Measurements from ENCODE around the gene SSTR4. TPM values are rescaled to one million over a fixed set of nuclear protein-coding genes. Genes with fewer than 3 reads are reported as not detected.

Gene SSTR4
- total RNA-seq, 2 experiments from 2014 or later = not detected

GRCh38 chr20:23079926-23080325 is 44.8 kb downstream of the SSTR4 start:
- intact Hi-C loops (cut with micrococcal nuclease) = no loop called here
- no peaks in the 10 kb centered on the region for H3K27me3 Mint-ChIP-seq
- CTCF ChIA-PET = no interaction called here

GRCh38 chr20:23080521-23080920 is 45.4 kb downstream of the SSTR4 start:
- intact Hi-C loops (cut with micrococcal nuclease) = no loop called here

More at GRCh38 chr20:23079926-23080325, 44.8 kb downstream of the SSTR4 start:
- Mint-ChIP-seq H3K9me3 (no peaks in the 10 kb centered on the region), H3K27ac (no peak overlapping the region), H3K4me1 (ENCODE audit: low read depth) (peaks cover 4% of the 10 kb centered on the region), H3K36me3 (no peaks in the 10 kb centered on the region), H3K4me3 (no peak overlapping the region)
- no peak for DNase-seq
- POLR2A ChIA-PET = no interaction called here

GRCh38 chr20:23081263-23081819 is 46.2 kb downstream of the SSTR4 start:
- no peak overlapping the region for H3K4me3 Mint-ChIP-seq
- CTCF ChIA-PET = interaction anchor here (1.0 kb wide), 1 partner anchor 38 kb away, joined by 3 read pairs; no protein-coding TSS in a partner anchor
- H3K36me3 Mint-ChIP-seq = no peaks in the 10 kb centered on the region
- no peaks in the 10 kb centered on the region for H3K27me3 Mint-ChIP-seq
- H3K27ac Mint-ChIP-seq = no peak overlapping the region
- intact Hi-C loops (cut with micrococcal nuclease) = no loop called here
- POLR2A ChIA-PET = no interaction called here
- peaks cover 6% of the 10 kb centered on the region for H3K4me1 Mint-ChIP-seq (ENCODE audit: low read depth)
- DNase-seq = no peak
- no peaks in the 10 kb centered on the region for H3K9me3 Mint-ChIP-seq

More at GRCh38 chr20:23080521-23080920, 45.4 kb downstream of the SSTR4 start:
- POLR2A ChIA-PET = no interaction called here
- Mint-ChIP-seq H3K36me3 (no peaks in the 10 kb centered on the region), H3K27me3 (no peaks in the 10 kb centered on the region), H3K4me1 (ENCODE audit: low read depth) (peaks cover 4% of the 10 kb centered on the region), H3K27ac (no peak overlapping the region), H3K9me3 (no peaks in the 10 kb centered on the region), H3K4me3 (no peak overlapping the region)
- CTCF ChIA-PET = interaction anchor here (1.0 kb wide), 1 partner anchor 38 kb away, joined by 3 read pairs; no protein-coding TSS in a partner anchor
- DNase-seq = no peak

GRCh38 chr20:23082846-23083552 is 47.9 kb downstream of the SSTR4 start:
- Mint-ChIP-seq H3K36me3 (no peaks in the 10 kb centered on the region), H3K4me1 (ENCODE audit: low read depth) (peaks cover 11% of the 10 kb centered on the region), H3K4me3 (no peak overlapping the region), H3K27ac (no peak overlapping the region), H3K27me3 (peaks cover 2% of the 10 kb centered on the region), H3K9me3 (no peaks in the 10 kb centered on the region)
- intact Hi-C loops (cut with micrococcal nuclease) = no loop called here
- CTCF ChIA-PET = no interaction called here
- no peak for DNase-seq
- POLR2A ChIA-PET = no interaction called here

GRCh38 chr20:23083553-23084220 is 48.6 kb downstream of the SSTR4 start:
- no peak overlapping the region for H3K4me3 Mint-ChIP-seq
- no peak overlapping the region for H3K27ac Mint-ChIP-seq
- no peaks in the 10 kb centered on the region for H3K9me3 Mint-ChIP-seq
- DNase-seq = no peak
- ChIA-PET CTCF (no interaction called here), POLR2A (no interaction called here)
- peaks cover 2% of the 10 kb centered on the region for H3K27me3 Mint-ChIP-seq
- intact Hi-C loops (cut with micrococcal nuclease) = no loop called here
- no peaks in the 10 kb centered on the region for H3K36me3 Mint-ChIP-seq
- peaks cover 11% of the 10 kb centered on the region for H3K4me1 Mint-ChIP-seq (ENCODE audit: low read depth)

- CTCF ChIA-PET = no interaction called here
- intact Hi-C loops (cut with micrococcal nuclease) = no loop called here
- Mint-ChIP-seq H3K9me3 (no peaks in the 10 kb centered on the region), H3K27me3 (peaks cover 2% of the 10 kb centered on the region), H3K4me1 (ENCODE audit: low read depth) (peaks cover 11% of the 10 kb centered on the region), H3K36me3 (no peaks in the 10 kb centered on the region), H3K4me3 (peak overlapping the region; percentile 23), H3K27ac (no peak overlapping the region)
- POLR2A ChIA-PET = no interaction called here
- DNase-seq = no peak
Measured at GRCh38 chr20:23084282-23084844, 49.3 kb downstream of the SSTR4 start.

DNA sequence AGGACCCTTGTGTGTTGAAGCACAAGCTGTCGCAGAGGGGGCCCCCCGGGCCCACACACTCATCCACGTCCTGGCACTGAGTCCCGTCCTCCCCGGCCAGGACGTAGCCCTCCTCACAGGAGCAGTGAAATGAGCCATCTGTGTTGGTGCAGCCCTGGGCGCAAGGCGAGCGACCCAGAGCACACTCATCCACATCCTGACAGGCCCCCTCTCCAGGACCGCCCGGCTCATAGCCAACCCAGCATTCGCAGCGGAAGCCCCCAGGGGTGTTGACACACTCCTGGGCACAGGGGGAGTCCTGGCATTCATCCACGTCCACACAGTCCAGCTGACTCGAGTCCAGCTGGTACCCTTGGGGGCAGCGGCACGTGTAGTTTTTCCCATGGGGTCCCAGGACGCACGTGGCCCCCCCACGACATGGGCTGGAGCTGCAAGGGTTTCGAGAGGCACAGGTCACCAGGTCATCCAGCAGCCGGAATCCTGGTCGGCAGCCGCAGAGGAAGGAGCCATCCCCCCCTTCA is 49.8 kb downstream of the SSTR4 start:
- no peaks in the 10 kb centered on the region for H3K36me3 Mint-ChIP-seq
- no peak overlapping the region for H3K27ac Mint-ChIP-seq
- DNase-seq = no peak
- peaks cover 2% of the 10 kb centered on the region for H3K27me3 Mint-ChIP-seq
- ChIA-PET CTCF (no interaction called here), POLR2A (no interaction called here)
- H3K4me3 Mint-ChIP-seq = no peak overlapping the region
- H3K4me1 Mint-ChIP-seq (ENCODE audit: low read depth) = peaks cover 11% of the 10 kb centered on the region
- intact Hi-C loops (cut with micrococcal nuclease) = loop anchor here (5.0 kb wide), 1 partner anchor 62 kb away; no protein-coding TSS in a partner anchor
- H3K9me3 Mint-ChIP-seq = no peaks in the 10 kb centered on the region

DNA sequence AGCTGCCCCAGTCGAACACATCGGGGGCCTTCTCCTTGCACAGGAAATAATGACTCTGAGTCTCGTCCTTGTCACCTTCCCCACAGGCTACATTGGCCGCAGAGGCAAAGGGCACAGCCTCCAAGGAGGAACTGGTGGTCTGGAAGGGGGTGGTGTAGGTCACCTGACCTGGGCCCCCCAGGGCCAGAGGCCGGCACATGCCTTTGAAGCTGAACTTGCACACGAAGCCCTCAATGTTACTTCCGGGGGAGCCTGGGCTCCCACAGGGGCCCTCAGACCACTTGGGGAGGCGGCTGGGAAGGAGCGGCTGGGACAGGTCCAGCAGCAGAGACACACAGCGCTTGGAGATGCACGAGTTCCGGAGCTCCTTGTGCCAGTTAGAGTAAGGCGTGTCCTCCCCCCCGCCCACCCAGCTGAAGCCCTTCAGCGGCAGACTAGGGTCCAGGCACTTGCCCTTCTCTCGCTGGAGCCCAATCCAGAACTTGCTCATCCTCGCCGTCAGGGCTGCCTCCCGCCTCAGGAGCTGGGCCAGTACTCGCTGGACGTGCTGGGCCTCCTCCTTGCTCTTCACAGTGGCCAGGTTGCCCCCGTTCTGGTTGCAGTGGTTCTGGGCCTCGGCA is 50.4 kb downstream of the SSTR4 start:
- Mint-ChIP-seq H3K27ac (no peak overlapping the region), H3K36me3 (no peaks in the 10 kb centered on the region), H3K4me1 (ENCODE audit: low read depth) (peaks cover 11% of the 10 kb centered on the region), H3K9me3 (no peaks in the 10 kb centered on the region), H3K4me3 (peak overlapping the region; percentile 23), H3K27me3 (peaks cover 2% of the 10 kb centered on the region)
- DNase-seq = no peak
- intact Hi-C loops (cut with micrococcal nuclease) = loop anchor here (5.0 kb wide), 1 partner anchor 62 kb away; no protein-coding TSS in a partner anchor
- CTCF ChIA-PET = no interaction called here
- POLR2A ChIA-PET = no interaction called here

DNA sequence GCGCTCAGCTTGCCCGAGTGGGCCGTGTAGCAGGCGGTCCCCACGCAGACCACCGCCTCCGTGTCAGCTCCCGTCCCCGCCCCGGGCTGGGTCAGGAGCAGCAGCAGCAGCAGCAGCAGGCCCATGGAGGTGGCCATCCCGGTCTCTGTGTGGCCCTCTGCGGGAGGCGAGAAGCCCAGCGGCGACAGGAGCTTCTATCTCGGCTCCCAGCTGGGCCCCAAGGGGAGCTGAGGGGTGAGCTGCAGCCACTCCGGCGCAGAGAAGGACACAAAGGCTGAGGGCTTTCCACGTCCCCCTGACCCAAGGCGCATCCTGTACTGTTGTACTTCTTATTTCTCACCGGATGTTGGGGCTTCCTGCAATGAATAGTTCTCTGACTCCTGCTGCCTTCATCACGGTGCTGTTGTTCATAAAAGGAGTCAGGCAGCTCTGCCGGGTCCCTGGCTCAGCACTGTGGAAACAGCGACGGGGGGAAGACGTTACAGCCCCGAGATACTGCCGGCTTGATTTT is 51.0 kb downstream of the SSTR4 start, which contains the start of gene CD93:
TSS of gene CD93 (minus strand) at position 269 of the 511 bp plus-strand sequence. CDS start at position 137, 132 bp downstream.
- H3K27ac Mint-ChIP-seq = peak within 1 kb of the TSS; percentile 51
- H3K4me3 Mint-ChIP-seq = peak within 1 kb of the TSS; percentile 35
- POLR2A ChIA-PET = no interaction called here
- H3K36me3 Mint-ChIP-seq = no peaks in the 10 kb centered on the region
- CTCF ChIA-PET = no interaction called here
- DNase-seq = peak; percentile 60
- intact Hi-C loops (cut with micrococcal nuclease) = loop anchor here (5.0 kb wide), 1 partner anchor 61 kb away; no protein-coding TSS in a partner anchor
- H3K9me3 Mint-ChIP-seq = no peaks in the 10 kb centered on the region
- H3K27me3 Mint-ChIP-seq = peaks cover 2% of the 10 kb centered on the region
- peaks cover 11% of the 10 kb centered on the region for H3K4me1 Mint-ChIP-seq (ENCODE audit: low read depth)

GRCh38 chr20:23086931-23087411 is 51.9 kb downstream of the SSTR4 start:
- peaks cover 11% of the 10 kb centered on the region for H3K4me1 Mint-ChIP-seq (ENCODE audit: low read depth)
- no peak overlapping the region for H3K27ac Mint-ChIP-seq
- intact Hi-C loops (cut with micrococcal nuclease) = loop anchor here (5.0 kb wide), 1 partner anchor 60 kb away; no protein-coding TSS in a partner anchor
- H3K9me3 Mint-ChIP-seq = no peaks in the 10 kb centered on the region
- H3K27me3 Mint-ChIP-seq = peaks cover 2% of the 10 kb centered on the region
- POLR2A ChIA-PET = no interaction called here
- no peaks in the 10 kb centered on the region for H3K36me3 Mint-ChIP-seq
- CTCF ChIA-PET = no interaction called here
- DNase-seq = no peak
- H3K4me3 Mint-ChIP-seq = peak overlapping the region; percentile 35

DNA sequence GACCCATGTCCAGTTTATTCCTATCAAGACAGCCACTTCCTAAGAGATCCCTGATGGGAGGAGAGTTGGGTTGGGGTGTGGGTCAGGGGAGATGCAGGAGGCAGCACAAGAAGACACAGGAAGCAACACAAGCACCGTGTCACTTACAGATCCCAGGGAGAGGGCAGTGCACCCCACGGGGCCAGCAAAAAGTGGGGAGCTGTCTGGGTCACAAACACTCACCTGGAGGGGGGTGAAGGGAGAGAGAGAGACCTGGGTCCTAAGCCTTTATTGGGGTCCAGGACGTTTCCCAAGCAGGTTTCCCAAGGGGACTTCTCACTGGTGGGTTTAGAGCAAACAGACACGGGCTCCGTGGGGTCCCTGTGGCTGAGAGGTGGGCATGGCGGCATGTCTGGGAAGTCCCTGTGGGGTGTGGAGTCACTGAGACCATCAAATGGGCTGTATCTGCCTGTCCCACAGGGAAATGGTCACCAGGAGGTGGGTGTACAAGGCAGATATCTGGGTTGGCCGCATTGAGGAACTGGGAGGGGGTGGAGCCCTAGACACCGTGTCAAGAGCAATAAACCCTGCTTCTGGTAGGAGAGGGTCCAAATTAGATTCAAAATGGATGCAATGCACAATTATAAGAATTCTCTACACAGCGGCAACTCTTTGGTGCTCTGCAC is 52.6 kb downstream of the SSTR4 start:
- Mint-ChIP-seq H3K27me3 (peaks cover 2% of the 10 kb centered on the region), H3K27ac (no peak overlapping the region), H3K36me3 (no peaks in the 10 kb centered on the region), H3K9me3 (no peaks in the 10 kb centered on the region), H3K4me3 (no peak overlapping the region), H3K4me1 (ENCODE audit: low read depth) (peaks cover 11% of the 10 kb centered on the region)
- no peak for DNase-seq
- intact Hi-C loops (cut with micrococcal nuclease) = loop anchor here (5.0 kb wide), 1 partner anchor 60 kb away; no protein-coding TSS in a partner anchor
- ChIA-PET CTCF (no interaction called here), POLR2A (no interaction called here)
